AG20443 (cell line): ENCODE results near the gene NMNAT3.

Source experiments
- DNase-seq: peaks from one replicate; pipeline ENCODE4 v3.0.0; 2012; ENCODE audit warnings: low spot score, mixed read lengths

Gene NMNAT3

DNA sequence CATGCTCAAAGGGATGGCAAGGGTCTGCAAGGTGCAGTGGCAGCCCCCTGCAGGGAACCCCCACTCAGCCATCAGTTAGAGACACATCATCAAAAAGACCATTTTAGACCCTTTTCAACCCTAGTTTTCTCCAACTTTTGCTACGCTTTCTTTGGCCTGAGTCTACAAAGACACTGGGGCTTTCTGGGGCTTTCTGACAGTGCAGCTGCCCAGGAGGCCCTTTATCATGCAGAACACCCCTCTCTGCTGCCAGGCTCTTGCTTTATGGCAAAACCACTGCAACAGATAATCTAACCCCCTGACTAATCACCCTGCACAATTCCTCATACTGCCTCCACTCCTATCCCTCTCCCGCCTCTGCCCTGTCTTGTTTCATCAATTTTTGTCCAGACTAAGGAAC is 2.4 kb downstream of the NMNAT3 start:
- no peak for DNase-seq

DNA sequence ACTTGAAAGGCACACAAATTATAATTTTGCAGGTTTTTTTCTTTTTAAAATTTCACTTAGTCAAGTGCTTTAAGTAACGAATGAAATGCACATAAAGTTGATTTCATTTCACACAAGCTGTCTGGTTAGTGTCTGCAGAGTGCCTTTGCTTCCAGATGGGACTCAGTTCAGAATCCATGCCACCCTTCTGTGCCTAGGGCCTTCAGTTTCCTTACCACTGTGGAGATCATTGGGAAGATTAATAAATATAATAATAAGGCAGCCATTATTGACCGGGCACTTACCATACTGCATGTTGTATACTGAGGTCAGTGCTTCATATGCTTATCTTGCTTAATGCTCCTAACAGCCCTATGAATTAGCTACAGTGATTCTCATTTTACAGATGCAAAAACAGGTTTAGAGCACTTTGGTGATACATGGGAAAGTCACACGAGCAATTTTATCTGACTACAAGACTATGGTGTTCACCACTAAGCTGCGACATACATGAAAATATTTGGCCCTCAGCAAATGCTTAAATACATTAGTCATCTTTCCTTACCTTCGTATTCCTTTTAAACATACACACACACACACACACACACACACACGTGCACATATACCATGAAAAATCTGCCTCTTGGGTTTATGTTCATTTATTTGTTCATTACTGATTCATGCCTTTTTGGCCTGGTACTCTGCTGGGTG is 3.1 kb downstream of the NMNAT3 start:
- no peak for DNase-seq

DNA sequence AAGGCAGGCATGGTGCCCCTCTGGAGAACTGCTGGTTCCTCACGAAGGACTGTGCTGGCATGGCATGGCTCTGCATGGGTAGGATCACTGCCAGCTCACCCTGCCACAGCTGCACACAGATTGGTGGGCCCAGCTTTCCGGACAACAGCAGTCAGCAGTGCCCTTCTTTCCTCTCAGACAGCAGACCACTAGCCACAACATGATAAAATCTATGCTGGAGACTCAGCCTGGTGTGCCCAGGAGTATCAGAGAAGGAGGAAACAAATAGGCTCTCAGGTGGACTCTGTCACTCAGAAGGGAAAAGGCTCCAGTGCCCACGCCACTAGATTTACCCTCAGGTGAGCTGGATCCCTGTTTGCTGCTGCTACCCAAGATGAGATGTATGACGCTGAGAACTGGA is 4.9 kb downstream of the NMNAT3 start:
- DNase-seq: no peak

DNA sequence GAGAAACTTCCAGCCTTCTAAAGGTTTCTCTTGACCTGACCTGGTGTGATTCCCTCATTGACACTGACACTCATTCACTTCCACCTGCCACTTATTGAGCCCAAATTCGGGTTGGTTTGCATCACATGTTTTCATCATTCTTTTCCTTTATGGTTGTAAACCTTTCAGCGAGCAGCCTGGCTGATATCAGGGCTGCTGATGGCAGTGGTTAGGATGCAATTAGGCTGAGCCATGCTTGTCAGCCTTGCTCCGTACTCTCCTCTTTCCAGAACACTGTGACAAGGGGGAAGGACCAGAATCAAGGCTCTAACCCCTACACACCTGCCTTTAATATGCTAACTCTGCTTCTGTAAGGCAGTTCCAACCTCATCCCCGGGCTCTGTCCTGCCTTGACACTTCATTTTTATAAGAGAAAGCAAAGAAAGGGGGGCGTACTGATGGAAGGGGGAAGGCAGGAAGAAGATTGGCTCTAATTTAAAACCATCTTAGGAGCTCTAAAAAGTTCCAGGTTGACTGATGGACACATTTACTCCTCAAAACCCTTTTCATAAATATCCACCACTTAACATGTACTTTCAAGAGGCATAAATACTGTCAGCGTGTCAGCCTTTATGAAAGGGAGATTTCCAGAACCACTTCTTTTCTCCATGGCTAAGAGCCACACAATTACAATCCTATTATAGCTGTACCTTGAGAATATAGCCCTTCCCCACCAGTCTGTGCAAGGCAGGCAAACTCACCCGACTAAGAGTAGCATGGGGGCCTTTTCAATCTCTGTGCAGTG is 5.7 kb downstream of the NMNAT3 start:
- DNase-seq: no peak

DNA sequence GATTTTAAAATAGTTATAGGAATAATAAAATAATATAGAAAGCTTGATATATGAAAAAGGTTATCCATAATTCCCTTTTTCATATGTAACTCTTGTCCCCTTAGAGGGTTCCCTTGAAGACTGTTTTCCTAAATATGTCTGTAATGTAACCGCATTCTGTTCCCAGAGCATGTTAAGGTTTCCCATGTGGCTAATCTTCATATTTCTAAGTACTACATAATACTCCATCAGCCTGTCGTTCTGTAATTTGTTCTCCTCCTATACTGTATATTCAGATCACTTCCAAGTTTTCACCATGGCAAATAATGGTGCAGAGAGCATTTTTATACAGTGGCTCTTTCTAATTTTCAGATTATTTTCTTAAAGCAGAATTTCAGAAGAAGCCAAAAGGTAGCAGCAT is 6.7 kb downstream of the NMNAT3 start:
- DNase-seq: no peak

DNA sequence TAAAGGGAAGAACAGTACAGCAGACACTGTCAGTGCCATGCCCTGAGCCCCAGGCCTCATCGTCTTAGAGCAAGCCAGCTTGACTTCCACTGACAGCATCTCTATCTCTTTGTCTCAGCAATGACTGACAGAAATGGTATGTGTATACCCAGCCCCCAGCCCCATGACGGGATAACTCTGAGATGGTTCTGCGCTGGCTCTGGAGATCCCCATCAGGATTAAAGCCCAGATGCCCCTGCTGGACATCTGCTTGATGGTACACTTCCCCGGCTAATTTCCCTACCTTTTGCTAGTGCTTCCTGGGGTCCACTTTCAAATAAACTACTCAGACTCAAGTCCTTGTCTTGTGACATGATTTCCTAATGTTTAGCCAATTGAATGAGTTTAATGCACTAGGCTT is 7.6 kb downstream of the NMNAT3 start:
- DNase-seq: no peak

DNA sequence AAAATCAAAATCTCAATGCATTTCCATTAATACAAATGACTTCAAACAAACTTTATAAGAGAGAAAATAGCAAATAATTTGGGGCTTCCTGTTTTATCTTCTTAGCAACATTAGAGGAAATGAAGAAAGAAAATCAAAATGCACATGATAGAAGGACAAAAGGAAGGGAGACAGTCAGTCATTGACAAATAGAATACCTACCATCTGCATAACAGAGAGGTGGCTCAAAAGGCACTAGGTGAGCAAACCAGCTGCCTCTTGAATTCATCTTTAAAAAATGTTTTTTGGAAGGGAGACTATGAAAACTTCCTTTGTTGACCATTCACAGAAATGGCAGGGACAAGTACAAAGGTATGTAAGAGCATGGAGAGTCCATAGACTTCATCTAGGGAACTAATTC is 9.4 kb downstream of the NMNAT3 start:
- no peak for DNase-seq

DNA sequence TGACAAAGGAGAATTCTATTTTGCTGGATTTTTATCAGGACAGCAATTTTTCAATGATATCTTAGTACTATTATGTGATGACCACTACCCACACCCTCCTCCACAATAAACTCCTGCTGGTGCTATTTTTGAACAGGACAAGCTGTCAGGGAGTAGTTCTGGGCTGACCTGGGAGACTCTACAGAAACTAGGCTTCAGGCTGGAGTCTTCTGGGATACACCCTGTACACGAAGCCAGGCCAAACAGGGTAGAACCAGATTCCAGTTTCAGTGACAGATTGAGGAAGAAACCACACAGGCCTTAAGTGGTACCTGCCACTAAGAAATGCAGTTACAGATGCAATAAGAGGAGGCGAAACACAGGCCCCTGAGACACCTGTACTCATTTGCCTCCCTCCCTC is 12.8 kb downstream of the NMNAT3 start:
- DNase-seq: no peak

DNA sequence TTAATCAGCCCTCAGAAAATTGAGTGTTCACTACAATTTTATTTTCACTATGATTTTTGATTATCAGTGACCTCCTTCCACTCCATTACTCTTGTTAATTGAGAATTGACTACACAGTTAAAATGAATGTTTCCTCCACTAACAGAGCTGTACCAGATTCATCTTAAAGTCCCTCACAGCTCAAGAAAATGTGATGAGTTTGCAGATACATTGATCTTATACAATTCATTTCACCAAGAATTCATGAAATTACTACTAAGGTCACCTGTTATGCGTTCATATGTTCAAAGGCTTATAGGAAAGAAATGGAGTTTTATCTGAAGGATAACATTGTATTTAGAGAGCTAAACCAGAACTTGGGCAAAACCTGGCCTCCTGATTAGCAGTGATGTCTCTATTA is 17.5 kb downstream of the NMNAT3 start:
- DNase-seq: no peak

DNA sequence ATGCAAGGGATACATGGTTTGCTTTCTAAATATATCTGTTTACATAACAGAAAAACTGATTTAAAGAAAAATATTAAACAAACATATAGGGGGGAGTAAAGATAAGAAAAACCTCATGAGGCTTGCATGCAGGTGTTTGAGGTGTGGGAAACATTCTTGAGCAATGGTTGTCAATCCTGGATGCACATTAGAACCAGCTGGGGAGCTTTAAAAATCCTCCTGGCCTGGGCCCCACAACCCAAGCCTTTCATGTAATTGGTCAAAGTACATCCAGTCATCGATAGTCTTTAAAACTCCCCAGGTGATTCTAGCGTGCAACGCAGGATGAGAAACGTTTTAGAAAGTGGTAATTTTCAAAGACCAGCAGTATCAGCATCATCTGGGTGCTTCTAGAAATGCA is 18.3 kb downstream of the NMNAT3 start:
- DNase-seq: no peak

DNA sequence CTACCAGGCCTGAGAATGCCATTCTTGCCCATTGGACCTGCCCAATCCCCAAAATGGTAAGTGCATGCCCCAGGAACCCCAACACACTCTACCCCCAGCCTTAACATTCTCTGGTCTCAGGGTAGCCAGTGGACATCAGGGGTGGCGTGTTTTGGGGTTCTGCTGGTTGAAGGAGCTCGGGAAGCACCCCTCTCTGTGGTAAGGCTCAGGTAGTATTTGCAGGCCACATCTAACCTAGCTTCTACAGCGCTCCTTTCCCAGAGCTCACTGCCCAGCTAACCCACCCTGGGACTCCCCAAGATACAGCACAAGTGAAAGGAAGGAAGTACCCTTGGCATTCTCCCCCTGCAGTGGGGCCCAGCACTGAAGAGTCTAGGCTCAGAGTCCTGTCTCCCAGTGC is 19.8 kb downstream of the NMNAT3 start:
- no peak for DNase-seq

DNA sequence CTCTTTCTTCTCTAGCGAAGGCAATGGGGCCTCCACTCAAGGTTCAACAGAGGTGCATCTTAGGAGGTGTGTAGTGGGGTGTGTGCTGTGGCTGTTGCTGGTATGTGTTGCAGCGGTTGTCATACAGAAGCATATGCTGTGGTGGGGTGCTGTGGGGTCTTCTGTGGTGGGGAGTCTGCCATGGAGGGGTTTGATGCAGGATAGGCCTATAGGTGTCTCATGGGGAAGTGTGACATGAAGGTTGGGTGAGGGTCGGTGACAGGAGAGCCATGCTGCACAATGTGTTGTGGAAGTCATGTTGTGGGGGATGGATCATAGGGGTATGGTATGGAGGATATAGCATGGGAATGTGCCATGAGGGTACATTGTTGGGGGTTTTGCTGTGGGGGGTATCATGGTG is 20.3 kb downstream of the NMNAT3 start:
- no peak for DNase-seq

DNA sequence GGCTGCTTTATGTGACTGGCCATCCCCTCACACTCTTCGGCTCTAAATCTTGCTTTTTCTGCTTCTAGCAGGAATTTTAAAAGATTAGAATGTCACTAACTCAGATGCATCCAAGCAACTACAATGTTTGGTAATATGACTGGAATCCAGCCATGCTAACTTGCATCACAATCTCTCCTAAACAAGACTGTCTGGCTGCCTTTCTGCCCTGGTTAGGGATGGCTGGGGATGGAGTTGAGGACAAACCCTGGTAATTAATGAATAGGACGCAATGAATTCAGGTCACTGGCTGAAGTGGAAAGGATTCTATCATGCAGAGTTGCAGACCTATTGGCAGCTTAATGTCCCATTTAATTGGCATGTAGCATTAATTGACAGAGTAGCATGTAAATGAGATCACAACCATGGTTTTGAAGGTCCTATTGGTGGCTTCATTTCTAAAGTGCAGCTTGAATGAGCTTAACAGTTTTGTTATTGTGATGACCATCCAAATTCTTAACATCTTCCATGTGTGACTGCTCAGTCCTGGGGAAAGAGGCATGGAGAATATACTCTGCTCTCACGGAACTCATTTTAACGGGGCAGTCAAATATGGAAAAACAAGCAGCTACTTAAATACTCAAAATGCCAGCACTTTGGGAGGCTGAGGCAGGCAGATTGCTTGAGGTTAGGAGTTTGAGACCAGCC is 21.7 kb downstream of the NMNAT3 start:
- peak; percentile 25 for DNase-seq

DNA sequence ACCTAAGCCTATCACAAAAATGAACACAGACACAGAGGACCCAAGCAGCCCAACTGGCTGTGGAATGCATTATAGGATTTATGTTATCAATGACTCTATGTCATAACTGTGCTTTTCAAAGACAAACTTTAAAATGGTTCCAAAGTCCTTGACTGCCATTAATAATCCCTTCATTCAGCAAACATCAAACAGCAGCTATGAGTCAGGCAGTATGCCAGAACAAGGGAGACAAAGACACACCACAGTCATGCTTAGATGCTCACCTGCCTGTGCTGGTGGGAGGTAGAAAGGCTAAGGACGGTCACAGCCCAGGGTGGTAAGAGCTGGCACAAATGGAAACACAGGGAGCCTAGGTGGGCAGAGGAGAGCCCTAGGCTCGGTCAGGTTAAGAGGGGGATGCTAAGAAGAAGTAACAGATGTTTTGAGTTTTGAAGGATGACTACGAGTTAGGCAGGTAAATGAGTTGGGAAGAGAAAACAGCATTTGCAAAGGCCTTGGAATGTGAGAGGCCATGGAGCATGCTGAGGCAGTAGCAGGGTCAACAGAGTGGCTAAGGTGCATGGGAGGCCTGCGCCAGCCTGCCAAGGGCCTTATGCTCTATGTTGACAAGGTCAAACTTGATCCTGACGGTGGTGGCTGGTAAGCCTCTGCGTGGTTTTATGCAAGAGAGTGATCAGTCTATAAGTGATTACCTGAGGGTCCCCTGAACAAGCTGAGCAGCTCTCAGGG is 23.0 kb downstream of the NMNAT3 start:
- DNase-seq: no peak

DNA sequence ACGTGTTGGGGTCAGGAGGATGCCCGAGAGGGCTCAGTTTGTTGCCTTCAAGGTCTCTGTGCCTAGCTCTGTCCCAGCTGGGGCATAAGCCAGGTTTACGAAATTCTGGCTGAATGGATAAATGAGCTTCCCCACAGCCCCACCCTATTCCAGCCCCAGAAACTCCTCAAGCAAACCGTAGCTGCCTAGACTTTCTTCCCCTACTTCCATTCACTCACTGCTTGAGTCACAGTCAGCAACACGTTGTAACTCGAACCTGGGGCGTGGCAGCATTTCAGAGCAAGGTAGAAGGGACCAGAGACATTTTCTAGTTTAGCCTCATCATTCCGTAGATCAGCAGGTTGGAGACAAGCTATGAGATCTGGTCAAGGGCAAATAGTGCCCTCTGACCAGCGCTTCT is 24.2 kb downstream of the NMNAT3 start:
- no peak for DNase-seq

DNA sequence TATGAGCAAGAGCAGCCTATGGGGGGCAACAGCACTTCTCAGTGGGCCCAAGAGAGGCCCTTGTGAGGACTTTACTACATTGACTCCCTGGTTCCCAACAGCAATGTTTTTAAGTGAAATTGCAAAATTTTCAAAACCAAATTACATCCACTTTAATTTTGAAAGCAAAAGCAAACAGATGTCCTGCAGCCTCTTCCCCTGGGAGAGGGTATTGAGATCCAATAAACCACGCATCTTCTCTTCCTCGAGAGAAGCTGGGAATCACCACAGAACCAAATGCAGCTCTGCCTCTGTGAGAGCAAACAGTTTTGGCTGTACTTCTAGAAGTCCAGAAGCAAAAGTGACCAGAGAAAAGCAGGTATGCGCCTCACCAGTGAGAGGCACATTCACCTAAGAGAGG is 25.2 kb downstream of the NMNAT3 start:
- DNase-seq: no peak

DNA sequence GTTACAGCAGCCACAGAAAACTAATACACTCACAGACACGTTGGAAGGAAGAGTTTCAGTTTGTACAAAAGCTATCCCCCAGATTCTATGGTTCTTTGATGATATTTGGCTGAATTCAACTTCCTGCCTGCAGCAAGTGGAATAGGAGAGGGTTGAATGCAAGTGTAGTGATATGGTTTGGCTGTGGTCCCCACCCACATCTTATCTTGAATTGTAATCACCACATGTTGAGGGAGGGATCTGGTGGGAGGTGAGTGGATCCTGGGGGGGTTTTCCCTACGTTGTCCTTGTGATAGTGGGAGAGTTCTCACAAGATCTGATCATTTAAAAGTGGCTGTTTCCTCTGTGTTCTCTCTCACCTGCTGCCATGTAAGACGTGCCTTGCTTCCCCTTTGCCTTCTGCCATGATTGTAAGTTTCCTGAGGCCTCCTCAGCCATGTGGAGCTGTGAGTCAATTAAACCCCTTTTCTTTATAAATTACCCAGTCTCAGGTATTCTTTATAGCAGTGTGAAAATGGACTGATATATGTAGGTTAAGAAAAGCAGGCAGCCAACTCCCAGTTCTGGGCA is 29.8 kb downstream of the NMNAT3 start:
- DNase-seq: no peak

DNA sequence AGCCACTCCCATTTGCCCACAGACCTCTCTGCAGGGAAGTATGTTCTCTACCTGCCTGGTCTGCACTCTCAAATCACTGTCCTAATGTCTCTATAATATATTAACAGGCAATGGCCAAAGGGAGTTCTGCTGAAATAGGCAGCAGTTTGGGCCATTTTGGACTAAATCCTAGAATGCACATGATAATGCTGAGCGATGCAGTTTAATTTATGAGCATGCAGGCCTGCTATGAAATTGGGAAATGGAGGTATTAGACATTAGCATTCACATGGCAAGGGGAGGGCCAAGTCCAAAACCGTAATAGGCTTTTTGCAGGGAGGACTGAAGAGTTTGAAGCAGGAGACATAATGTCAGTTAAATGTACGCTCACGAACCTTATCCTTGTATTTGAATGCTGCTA is 31.3 kb downstream of the NMNAT3 start:
- DNase-seq: no peak

DNA sequence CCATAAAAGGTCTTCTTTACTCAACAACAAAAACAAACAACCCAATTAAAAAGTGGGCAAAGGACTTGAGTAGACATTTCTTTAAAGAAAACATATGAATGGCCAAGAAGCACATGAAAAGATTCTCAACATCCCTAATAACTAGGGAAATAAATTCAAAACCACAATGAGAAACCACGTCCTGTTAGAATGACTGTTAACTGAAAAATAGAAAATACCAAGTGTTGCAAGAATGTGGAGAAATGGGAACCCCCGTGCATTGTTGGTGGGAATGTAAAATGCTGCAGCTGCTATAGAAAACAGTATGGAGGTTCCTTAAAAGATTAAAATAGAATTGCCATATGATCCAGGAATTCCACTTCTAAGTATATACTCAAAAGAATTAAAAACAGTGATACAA is 34.8 kb downstream of the NMNAT3 start:
- no peak for DNase-seq

DNA sequence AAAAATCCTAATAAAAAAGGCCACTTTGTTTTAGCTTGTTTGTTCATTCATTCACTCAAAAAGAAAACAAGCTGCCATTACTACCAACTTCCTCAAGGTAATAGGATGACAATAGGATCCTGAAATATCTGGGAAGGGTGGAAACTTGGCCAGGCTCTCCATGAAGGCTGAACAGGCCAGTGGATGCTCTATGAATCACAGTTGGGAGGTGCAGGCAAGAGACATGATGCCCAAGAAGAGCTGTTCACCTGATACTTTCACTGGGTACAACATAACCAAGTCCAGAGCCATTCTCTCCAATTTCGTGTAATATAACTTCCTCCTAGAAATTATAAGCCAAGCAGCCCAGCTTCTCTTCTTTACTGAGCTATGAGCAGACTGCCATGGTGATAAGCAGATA is 37.3 kb downstream of the NMNAT3 start:
- no peak for DNase-seq

DNA sequence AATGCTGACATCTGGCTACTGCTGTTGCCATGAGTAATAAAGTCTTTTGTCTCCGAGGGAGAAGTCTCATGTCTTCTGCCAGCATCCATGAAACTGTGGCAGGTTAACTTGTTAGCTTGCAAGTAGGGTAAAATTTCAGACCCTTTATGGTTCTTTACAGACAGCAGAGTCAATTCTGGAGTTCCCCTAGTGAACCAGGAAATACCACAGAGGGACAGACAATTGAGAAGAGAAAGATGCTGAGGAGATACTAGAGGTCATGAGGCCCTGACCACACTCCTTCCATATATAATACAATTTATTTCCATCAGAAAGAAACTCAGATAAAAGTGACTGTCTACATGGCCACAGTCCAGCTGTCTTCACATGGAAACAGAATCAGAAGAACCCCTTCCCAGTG is 38.1 kb downstream of the NMNAT3 start:
- no peak for DNase-seq

DNA sequence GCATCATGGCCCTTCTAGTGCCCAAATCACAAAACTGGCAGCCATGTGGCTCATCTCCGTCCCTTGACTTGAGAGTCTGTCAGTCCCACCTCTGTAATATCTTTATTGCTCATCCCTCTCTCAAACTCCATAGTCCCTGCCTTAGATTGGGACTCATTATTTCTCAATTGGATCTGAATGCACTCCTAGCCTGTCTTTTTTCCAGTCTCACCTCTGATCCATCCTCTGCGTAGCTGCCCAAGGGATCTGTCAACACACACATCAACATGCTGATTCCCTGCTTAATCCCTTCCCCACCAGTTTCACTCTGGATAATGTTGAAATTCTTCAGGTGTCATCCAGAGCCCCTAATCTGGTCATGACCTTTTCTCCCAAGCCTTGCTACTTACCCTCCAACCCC is 39.3 kb downstream of the NMNAT3 start:
- no peak for DNase-seq
